GM18519 (cell line): ENCODE data around the gene MAPK12.

Experiments
- ATAC-seq: cut with Tn5 transposase; IDR thresholded peaks from one replicate; pipeline ENCODE4 v1.9.1; 2021; ENCODE audit warnings: mild to moderate bottlenecking, moderate library complexity; ENCODE audit not compliant: unreplicated experiment, low FRiP score

MAPK12 gene

DNA sequence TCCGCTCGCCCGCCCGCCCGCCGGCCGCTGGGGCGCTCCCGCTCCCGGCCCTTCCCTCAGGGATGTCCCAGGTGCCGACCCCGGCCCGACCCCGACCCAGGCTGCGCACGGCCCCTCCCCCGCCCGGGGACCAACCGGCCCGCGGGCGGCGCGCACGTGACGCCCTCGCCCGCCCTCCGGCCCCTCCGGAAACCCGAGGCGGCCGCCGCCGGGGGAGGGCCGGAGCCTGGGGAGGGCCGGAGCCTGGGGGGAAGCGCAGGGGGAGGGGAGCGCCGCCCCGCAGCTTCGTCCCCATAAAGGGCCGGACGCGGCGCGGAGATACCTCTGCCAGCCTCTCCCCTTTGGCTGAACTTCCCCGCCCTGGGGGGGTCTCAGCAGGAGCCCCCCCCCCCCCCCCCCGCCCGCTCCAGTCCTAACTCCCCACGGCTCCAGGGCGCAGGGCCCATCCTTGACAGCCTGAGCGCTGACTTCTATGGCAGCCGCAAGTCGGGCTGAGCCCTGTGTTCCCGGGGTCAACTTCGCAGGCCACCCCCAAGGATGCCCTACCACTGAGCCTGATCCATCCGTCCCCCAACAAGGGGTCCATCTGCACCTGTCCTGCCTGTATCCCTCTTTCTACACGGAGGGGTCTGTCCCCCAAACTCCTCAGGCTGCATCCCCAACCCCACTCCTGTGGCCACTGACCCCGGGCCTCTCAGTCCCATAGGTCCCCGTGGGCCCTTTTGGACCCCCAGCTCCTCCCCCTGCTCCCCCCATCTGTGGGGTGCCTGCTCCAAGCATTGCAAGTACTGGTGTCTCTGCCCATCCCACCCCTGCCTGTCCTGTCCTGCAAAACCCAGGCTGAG lies at the start of gene MAPK12:
TSS of gene MAPK12 (minus strand) at position 69 of the 845 bp plus-strand sequence. CDS start 174 bp downstream, outside the sequence.
- ATAC-seq, result no peak

DNA sequence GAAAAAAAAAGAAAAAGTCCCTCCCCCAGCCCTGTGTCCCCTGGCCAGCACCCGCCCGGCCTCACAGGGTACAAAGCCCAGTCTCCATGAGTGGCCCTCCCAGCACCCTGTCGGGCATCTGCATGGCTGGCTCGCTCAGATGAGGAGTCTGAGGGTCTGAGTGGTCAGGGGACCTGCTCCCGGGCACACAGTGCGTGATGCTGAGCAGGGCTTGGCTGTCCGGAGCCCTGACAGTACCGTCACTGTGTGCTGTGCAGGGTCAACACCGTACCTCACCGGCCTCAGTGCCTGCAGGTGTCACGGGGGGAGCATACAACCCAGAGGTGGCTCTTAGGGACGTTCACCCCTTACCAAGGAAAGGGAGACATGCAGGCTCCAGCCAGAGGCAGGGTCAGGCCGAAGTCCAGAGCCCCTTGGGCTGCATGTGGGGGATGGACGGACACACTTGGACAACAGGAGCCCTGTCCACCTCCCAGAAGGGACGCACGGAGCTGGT lies 49.5 kb upstream of the MAPK12 start:
- no peak for ATAC-seq

- ATAC-seq, result no peak
These were observed 48.7 kb upstream of the MAPK12 start for GRCh38 chr22:50310031-50310722.

DNA sequence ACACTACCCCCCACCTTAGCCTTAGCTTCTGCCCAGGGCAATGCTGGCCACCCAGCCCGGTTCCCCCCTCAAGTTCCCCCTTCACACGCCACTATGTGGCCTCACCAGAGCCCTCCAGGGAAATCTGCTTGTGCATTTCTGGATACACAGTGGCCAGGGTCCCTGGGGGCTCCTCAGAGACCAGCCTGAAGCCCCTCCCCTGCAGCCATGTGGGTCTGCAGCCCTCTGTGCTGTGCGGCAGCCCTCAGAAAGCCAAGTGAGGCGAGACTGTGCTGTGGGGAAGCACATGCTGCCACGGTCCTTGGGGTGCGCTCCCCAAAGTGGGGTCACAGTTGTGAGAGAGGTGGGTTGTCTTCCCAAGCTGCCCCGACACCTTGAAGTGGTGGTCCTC lies 48.1 kb upstream of the MAPK12 start:
- no peak for ATAC-seq

- no peak for ATAC-seq
These were observed 47.6 kb upstream of the MAPK12 start for GRCh38 chr22:50308986-50309600.

DNA sequence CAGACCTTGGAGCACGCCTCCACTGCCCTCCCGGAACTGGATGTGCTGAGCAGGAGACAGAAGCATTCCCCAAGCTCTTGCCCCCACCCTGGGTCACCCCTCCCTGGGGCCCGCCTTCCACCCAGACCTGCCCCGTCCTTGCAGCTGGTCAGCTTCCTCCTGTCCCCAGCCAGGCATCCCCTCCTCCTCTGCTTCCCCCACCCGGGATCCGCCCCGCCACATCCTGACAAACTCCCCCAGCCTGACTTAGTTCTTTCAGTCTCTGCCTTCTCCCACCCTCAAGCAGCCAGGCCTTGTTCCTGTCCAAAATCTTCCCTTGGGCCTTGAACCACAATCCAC lies 47.1 kb upstream of the MAPK12 start:
- no peak for ATAC-seq

- no peak for ATAC-seq
These were observed 46.6 kb upstream of the MAPK12 start for GRCh38 chr22:50307890-50308596.

- no peak for ATAC-seq
These were observed 45.6 kb upstream of the MAPK12 start, which contains the start of gene PLXNB2 for GRCh38 chr22:50306753-50307749. PLXNB2 (minus strand) TSS chr22:50307646; CDS start chr22:50290584, 17,062 bp downstream.

DNA sequence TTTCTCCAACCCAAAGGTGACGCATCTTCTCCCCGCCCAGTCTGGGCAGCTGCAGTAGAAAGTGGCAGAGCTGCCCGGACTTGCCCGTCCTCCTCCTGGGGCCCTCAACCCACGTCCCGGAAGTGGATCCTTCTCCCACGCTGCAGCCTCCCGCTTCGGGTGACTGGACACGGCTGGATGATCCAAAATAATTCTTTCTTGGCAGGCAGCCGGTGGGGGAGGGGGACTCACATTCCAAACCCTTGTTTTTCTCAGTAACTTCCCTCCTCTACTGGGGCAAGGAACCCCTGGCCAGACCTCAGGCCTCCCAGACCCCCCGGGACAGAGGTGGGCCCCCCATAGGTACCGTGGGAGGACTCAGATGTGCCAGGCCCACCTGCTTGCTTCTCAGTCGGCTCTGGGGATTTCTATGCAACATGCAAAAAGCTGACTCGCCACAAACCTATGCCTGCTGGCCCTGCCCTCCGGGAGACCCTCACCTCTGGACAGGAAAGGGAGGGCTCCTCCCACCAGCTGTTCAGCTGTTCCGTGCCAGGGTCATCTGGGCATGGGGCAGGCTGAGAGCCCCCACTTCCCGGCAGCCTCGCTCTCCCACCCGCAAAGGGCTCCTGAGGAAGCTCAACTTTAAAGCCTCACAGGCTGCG lies 44.6 kb upstream of the MAPK12 start:
- no peak for ATAC-seq

DNA sequence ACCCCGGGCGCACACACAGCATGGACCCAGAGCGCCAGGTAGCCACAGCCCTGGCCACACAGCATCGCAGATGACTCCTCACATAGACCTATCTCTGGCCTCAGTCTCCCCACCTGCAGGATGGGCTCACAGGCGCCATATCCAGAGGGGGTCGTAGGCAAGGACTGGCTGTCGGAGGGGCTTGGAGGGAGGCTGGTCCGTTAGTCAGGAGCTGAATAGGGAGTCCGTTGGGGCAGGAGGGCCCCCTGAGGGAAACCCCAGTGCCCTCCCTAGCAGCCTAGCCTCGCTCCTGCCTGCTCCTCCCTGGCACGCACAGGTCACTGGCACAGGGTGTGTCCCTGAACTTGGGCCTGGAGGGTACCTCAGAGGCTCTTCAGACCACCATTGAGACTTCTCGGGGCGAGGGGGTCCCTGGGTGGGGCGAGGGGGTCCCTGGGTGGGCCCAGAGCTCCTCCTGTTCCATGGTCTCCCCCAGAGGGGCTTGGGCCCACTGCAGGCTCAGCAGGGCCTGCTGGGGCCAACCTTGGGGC lies 44.0 kb upstream of the MAPK12 start:
- ATAC-seq, result no peak

GRCh38 chr22:50304528-50305392 lies 43.3 kb upstream of the MAPK12 start:
- ATAC-seq, result no peak

GRCh38 chr22:50303848-50304527 lies 42.5 kb upstream of the MAPK12 start:
- ATAC-seq, result no peak

DNA sequence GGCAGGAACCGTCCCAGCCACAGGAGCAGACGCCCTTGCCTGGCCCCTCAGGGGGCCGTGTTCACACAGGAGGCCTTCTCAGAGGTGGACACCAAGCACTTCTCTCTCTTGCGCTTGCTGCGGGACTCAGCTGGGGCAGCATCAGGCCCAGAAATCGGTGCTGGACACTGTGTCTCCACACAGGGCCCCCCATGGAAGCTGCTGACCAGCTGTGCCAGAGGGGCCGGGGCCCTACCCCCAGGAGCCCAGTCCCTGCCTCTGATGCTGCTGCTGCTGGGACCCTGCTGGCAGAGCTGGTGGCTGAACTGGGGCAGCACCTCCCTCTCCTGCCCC lies 42.0 kb upstream of the MAPK12 start:
- no peak for ATAC-seq

DNA sequence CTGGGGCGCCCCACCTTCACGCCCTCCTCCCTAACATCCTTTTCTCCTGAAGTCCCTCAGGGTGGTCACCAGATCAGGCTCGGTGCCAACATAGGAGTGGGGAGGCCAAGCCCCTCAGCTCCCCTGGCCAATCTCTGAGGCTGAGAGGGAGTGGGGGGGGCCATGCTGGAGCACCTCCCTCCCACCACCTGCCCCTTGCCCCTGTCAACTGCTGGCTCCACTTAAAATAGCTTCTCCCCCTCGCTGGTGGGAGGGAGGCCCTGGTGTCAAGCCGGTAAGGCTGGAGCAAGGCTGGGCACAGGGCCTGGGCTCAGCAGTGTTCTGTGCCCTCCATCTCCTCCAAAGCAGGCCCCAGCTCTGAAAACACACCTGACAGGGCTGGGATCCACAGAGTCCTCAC lies 41.1 kb upstream of the MAPK12 start:
- ATAC-seq, result no peak

DNA sequence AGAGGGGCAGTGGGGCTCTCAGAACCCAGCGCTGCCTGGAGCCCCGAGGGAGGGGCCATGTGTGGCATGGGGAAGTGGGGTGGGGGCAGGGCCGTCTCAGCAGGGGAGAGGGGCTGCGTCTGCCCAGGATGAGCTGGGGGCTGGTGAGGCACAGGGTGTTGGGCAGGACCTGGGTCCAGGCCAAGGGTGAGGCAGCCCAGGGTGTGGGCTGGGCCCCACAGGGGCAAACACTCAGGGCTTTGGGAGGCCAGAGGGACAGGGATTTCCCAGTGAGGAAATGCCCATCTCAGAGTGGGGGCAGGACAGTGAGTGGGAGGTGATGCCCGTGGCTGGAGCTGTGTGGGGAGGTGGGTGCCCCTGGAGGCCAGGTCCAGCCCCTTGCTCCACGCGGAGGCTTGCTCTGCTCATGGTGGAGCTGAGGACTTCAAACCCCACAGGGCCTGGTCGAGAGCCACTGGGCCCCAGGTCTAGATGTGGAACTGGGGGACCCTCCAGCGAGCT lies 40.6 kb upstream of the MAPK12 start:
- ATAC-seq, result no peak

DNA sequence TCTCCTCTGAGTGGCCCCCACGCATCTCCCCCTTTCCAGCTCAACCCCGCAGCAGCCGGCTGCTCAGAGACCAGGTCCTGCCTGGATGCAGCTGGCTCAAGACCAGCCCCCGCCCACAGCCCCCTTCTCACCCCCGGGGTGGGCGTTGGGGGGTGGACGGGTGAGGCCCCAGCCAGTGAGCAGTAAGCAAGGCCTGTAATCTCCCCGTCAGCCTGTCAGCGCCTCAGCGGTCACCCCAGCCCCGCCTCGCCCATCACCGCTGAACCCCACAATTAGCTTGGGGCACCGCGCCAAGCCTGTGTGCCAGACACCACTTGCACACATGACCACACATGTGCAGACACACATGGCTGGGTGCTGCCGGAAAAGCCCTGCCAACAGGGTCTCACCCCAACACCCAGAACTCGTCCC lies 40.1 kb upstream of the MAPK12 start:
- no peak for ATAC-seq

- ATAC-seq, result no peak
These were observed 39.3 kb upstream of the MAPK12 start for GRCh38 chr22:50300620-50301257.
